DMS53 (cell line): ENCODE results near the gene SBNO1.
"Not testable (repeated sequence)": the region's sequence is repeated elsewhere in the genome, so short reads cannot be mapped to it uniquely, and the experiment has no call there.

ENCODE experiments used
- DNase-seq: peaks from one replicate; lab custom pipeline; 2025; lab: John Stamatoyannopoulos, UW

Gene SBNO1

GRCh38 chr12:123248996-123249741 is 115.5 kb downstream of the SBNO1 start:
- DNase-seq: not testable (repeated sequence)

GRCh38 chr12:123248129-123248528 is 116.5 kb downstream of the SBNO1 start:
- DNase-seq: not testable (repeated sequence)

- DNase-seq: no peak
These were observed 119.0 kb downstream of the SBNO1 start for GRCh38 chr12:123245678-123246077.

GRCh38 chr12:123243671-123244262 is 120.9 kb downstream of the SBNO1 start:
- DNase-seq: peak; percentile 28

- DNase-seq: no peak
These were observed 122.3 kb downstream of the SBNO1 start for GRCh38 chr12:123242116-123242904.
